Measurements from ENCODE around the gene OR10G8.
A peak's percentile ranks its signal among the peaks of the same experiment; 100 is the strongest.
"Not testable (repeated sequence)": the region's sequence is repeated elsewhere in the genome, so short reads cannot be mapped to it uniquely, and the experiment has no call there.

Gene OR10G8

GRCh38 chr11:124026498-124026897, at the start of gene OR10G8:
TSS of gene OR10G8 (plus strand) at chr11:124026798. CDS start at chr11:124029623, 2,825 bp downstream.
- DNase-seq, result no peak

GRCh38 chr11:123977731-123978347, 48.8 kb upstream of the OR10G8 start, which contains the start of gene OR10S1:
TSS of gene OR10S1 (minus strand) at chr11:123977781. CDS start at chr11:123977664, 117 bp downstream.
- no peak for DNase-seq

GRCh38 chr11:123979311-123979710, 47.3 kb upstream of the OR10G8 start:
- no peak for DNase-seq

GRCh38 chr11:123995119-123995518, 31.5 kb upstream of the OR10G8 start, which contains the start of gene OR10G6:
TSS of gene OR10G6 (minus strand) at chr11:123995161. CDS start at chr11:123995161, 0 bp downstream.
- no peak for DNase-seq

- no peak for DNase-seq
Observed at GRCh38 chr11:124012697-124013096, 13.9 kb upstream of the OR10G8 start, which contains the start of gene OR10G4. TSS of gene OR10G4 (plus strand) at chr11:124012997. CDS start at chr11:124015575, 2,578 bp downstream.

GRCh38 chr11:124015837-124016236, 10.8 kb upstream of the OR10G8 start:
- DNase-seq, result not testable (repeated sequence)

GRCh38 chr11:124036666-124037065, 10.1 kb downstream of the OR10G8 start:
- DNase-seq, result no peak

- DNase-seq, result no peak
Observed at GRCh38 chr11:124039557-124039956, 13.0 kb downstream of the OR10G8 start.

GRCh38 chr11:124041254-124041653, 14.7 kb downstream of the OR10G8 start, which contains the start of gene OR10G7:
TSS of gene OR10G7 (minus strand) at chr11:124041325. CDS start at chr11:124039001, 2,324 bp downstream.
- DNase-seq, result no peak

GRCh38 chr11:124043420-124043819, 16.8 kb downstream of the OR10G8 start:
- no peak for DNase-seq

- DNase-seq, result no peak
Observed at GRCh38 chr11:124050748-124051147, 24.1 kb downstream of the OR10G8 start.

GRCh38 chr11:124052966-124053365, 26.4 kb downstream of the OR10G8 start:
- no peak for DNase-seq

GRCh38 chr11:124068601-124069110, 42.1 kb downstream of the OR10G8 start:
- no peak for DNase-seq

GRCh38 chr11:124069429-124070401, 43.1 kb downstream of the OR10G8 start:
- DNase-seq, result peak in 1 of 2 donors; percentile 43

- peak; percentile 65 to 68 for DNase-seq
Observed at GRCh38 chr11:124070915-124071622, 44.5 kb downstream of the OR10G8 start.

- no peak for DNase-seq
Observed at GRCh38 chr11:124071623-124071948, 45.0 kb downstream of the OR10G8 start.

GRCh38 chr11:124072147-124072546, 45.5 kb downstream of the OR10G8 start:
- DNase-seq, result no peak

- DNase-seq, result no peak
Observed at GRCh38 chr11:124074554-124074953, 48.0 kb downstream of the OR10G8 start.

GRCh38 chr11:124075492-124075840, 48.9 kb downstream of the OR10G8 start:
- DNase-seq, result no peak

GRCh38 chr11:124075841-124076651, 49.4 kb downstream of the OR10G8 start:
- DNase-seq, result peak in 1 of 2 donors; percentile 16

GRCh38 chr11:124077266-124077665, 50.7 kb downstream of the OR10G8 start:
- DNase-seq, result no peak

GRCh38 chr11:124078591-124078990, 52.0 kb downstream of the OR10G8 start:
- DNase-seq, result no peak

All from hippocampal formation (tissue), 2 donors.